GM18951 (cell line): ENCODE results near the gene AIDA.
"Not testable (repeated sequence)": the region's sequence is repeated elsewhere in the genome, so short reads cannot be mapped to it uniquely, and the experiment has no call there.

Experiments used
- POLR2A ChIP-seq: IDR thresholded peaks from 4 replicates; pipeline ENCODE4 v1.6.1; 2011; ENCODE audit warnings: mild to moderate bottlenecking; ENCODE audit not compliant: insufficient read length, insufficient read depth; ENCODE audit errors: extremely low read depth
- in situ Hi-C: fragments of 300-500 bp; cut with MboI; formaldehyde crosslinking; loops from one replicate; pipeline ENCODE4 v1.12.0; 2022; ENCODE audit warnings: low sequenced_read_pairs, mixed read lengths, inconsistent platforms; ENCODE audit not compliant: unreplicated experiment

AIDA gene

GRCh38 chr1:222694927-222695326 lies 17.4 kb downstream of the AIDA start:
- no peak for TF ChIP-seq POLR2A
- in situ Hi-C loops = no loop called here

- no peak for TF ChIP-seq POLR2A
- in situ Hi-C loops = no loop called here
Measured at GRCh38 chr1:222691016-222691415, 21.3 kb downstream of the AIDA start.

- in situ Hi-C loops = no loop called here
- TF ChIP-seq POLR2A = no peak
Measured at GRCh38 chr1:222680080-222680479, 32.2 kb downstream of the AIDA start.

- TF ChIP-seq POLR2A = no peak
Measured at GRCh38 chr1:222670110-222670509, 42.2 kb downstream of the AIDA start.

GRCh38 chr1:222669107-222669506 lies 43.2 kb downstream of the AIDA start:
- in situ Hi-C loops = not testable (repeated sequence)

More at GRCh38 chr1:222670110-222670509, 42.2 kb downstream of the AIDA start:
- in situ Hi-C loops = no loop called here

GRCh38 chr1:222668184-222668583 lies 44.1 kb downstream of the AIDA start:
- in situ Hi-C loops = not testable (repeated sequence)

GRCh38 chr1:222665964-222666363 lies 46.3 kb downstream of the AIDA start:
- TF ChIP-seq POLR2A = no peak
- in situ Hi-C loops = no loop called here

- in situ Hi-C loops = no loop called here
- no peak for TF ChIP-seq POLR2A
Measured at GRCh38 chr1:222663431-222663934, 48.8 kb downstream of the AIDA start.

GRCh38 chr1:222657899-222658298 lies 54.4 kb downstream of the AIDA start:
- in situ Hi-C loops = no loop called here
- TF ChIP-seq POLR2A = no peak

GRCh38 chr1:222656391-222657155 lies 55.7 kb downstream of the AIDA start:
- in situ Hi-C loops = no loop called here

GRCh38 chr1:222654849-222655248 lies 57.4 kb downstream of the AIDA start:
- TF ChIP-seq POLR2A = no peak
- in situ Hi-C loops = no loop called here

More at GRCh38 chr1:222656391-222657155, 55.7 kb downstream of the AIDA start:
- no peak for TF ChIP-seq POLR2A

- no peak for TF ChIP-seq POLR2A
- in situ Hi-C loops = no loop called here
Measured at GRCh38 chr1:222653178-222653827, 59.0 kb downstream of the AIDA start.

GRCh38 chr1:222652676-222653075 lies 59.6 kb downstream of the AIDA start:
- TF ChIP-seq POLR2A = no peak
- in situ Hi-C loops = no loop called here

GRCh38 chr1:222644636-222644980 lies 67.7 kb downstream of the AIDA start:
- no peak for TF ChIP-seq POLR2A
- in situ Hi-C loops = no loop called here

- in situ Hi-C loops = no loop called here
- peak; percentile 79 for TF ChIP-seq POLR2A
Measured at GRCh38 chr1:222643938-222644635, 68.2 kb downstream of the AIDA start.
